Thyroid gland (tissue), 4 donors: Measurements from ENCODE around the gene ALDH5A1. TPM values are rescaled to one million over a fixed set of nuclear protein-coding genes. Genes with fewer than 3 reads are reported as not detected.

Experiments used
- DNase-seq, 2 donors: peaks; one replicate each; pipeline ENCODE4 v3.0.0-alpha.2; 2019
- H3K27ac ChIP-seq, 3 donors: fragments of 200-600 bp; sonication (generic); 1 replicate in 2 of 3; 2 replicates in 1 of 3; pipeline ENCODE4 v1.5.1; 2016 to 2019; ENCODE audit warnings: mild to moderate bottlenecking in 1 of 3, moderate library complexity in 1 of 3
- H3K27me3 ChIP-seq: fragments of 200-600 bp; sonication (generic); one replicate; pipeline ENCODE4 v1.5.1; 2019
- H3K36me3 ChIP-seq, 2 donors: fragments of 200-600 bp; sonication (generic); one replicate each; pipeline ENCODE4 v1.5.1; 2016 to 2019
- H3K4me1 ChIP-seq, 2 donors: fragments of 200-600 bp; sonication (generic); one replicate each; pipeline ENCODE4 v1.5.1; 2017 to 2019
- H3K4me3 ChIP-seq, 3 donors: fragments of 200-600 bp; sonication (generic); replicated peaks in 1 of 3; 1 replicate in 2 of 3; 2 replicates in 1 of 3; pipeline ENCODE4 v1.5.1; 2016; ENCODE audit warnings: mild to moderate bottlenecking in 1 of 3
- H3K9me3 ChIP-seq: fragments of 200-600 bp; sonication (generic); one replicate; pipeline ENCODE4 v1.5.1; 2017
- CTCF ChIP-seq, 6 experiments: fragments of 200-600 bp in 3 of 6; fragments of 450-650 bp in 3 of 6; sonication (generic) in 3 of 6; IDR thresholded peaks; one replicate each; pipeline ENCODE4 v1.5.1; 2016 to 2019; ENCODE audit warnings: antibody characterized with exemption in 6 of 6, mild to moderate bottlenecking in 2 of 6, inconsistent platforms in 1 of 6, moderate library complexity in 1 of 6
- POLR2A ChIP-seq, 2 donors: fragments of 450-650 bp; IDR thresholded peaks; one replicate each; pipeline ENCODE4 v1.6.1; 2017; ENCODE audit warnings: antibody characterized with exemption in 2 of 2, mild to moderate bottlenecking in 2 of 2, moderate library complexity in 1 of 2
- WGBS, 2 donors: methylation state at CpG; one replicate each; pipeline ENCODE4 v1.1.5; 2017; 5-methylcytosine and 5-hydroxymethylcytosine counted together
- intact Hi-C: fragments of 100-400 bp; cut with DNase I; formaldehyde crosslinking; loops from one replicate; pipeline ENCODE4 v1.15.1; 2023
- total RNA-seq, 4 donors: library from RNA; depleted of rRNA; stranded (reverse); fragments of >200 nt; gene quantifications; one replicate each; pipeline ENCODE4 v1.2.3, GENCODE V29; 2016

The ALDH5A1 gene
- total RNA-seq, 4 donors from 2014 or later = 10.7 to 20.4 (median 18.8) TPM

GRCh38 chr6:24543683-24544082 is 48.9 kb downstream of the ALDH5A1 start:
- Histone ChIP-seq H3K4me1 (no peaks in the 10 kb centered on the region), H3K27ac (no peak overlapping the region), H3K27me3 (no peaks in the 10 kb centered on the region), H3K4me3 (no peak overlapping the region), H3K9me3 (no peaks in the 10 kb centered on the region), H3K36me3 (no peaks in the 10 kb centered on the region)
- DNase-seq = no peak
- intact Hi-C loops = no loop called here
- TF ChIP-seq CTCF (IDR thresholded peaks at IDR 0.05) = no peak
- TF ChIP-seq POLR2A (IDR thresholded peaks at IDR 0.05) = no peak
- 73 to 82% methylated on average over 4 of the region's 4 CpGs for WGBS, 2 donors

- no peak overlapping the region for H3K4me3 ChIP-seq
- no peaks in the 10 kb centered on the region for H3K27me3 ChIP-seq
- no peak for DNase-seq
- intact Hi-C loops = no loop called here
- H3K36me3 ChIP-seq = no peaks in the 10 kb centered on the region
- H3K9me3 ChIP-seq = no peaks in the 10 kb centered on the region
- H3K27ac ChIP-seq = no peak overlapping the region
- H3K4me1 ChIP-seq = no peaks in the 10 kb centered on the region
- TF ChIP-seq POLR2A (IDR thresholded peaks at IDR 0.05) (no peak), CTCF (IDR thresholded peaks at IDR 0.05) (no peak)
- whole genome bisulfite sequencing, 2 donors = 97% methylated on average over 3 of the region's 3 CpGs
Measured at GRCh38 chr6:24545183-24545582, 50.4 kb downstream of the ALDH5A1 start.

- intact Hi-C loops = no loop called here
- TF ChIP-seq POLR2A (IDR thresholded peaks at IDR 0.05) (no peak), CTCF (IDR thresholded peaks at IDR 0.05) (no peak)
- no peak overlapping the region for H3K4me3 ChIP-seq
- H3K36me3 ChIP-seq = no peaks in the 10 kb centered on the region
- H3K4me1 ChIP-seq = no peaks in the 10 kb centered on the region
- DNase-seq = no peak
- H3K9me3 ChIP-seq = no peaks in the 10 kb centered on the region
- no peak overlapping the region for H3K27ac ChIP-seq
- no peaks in the 10 kb centered on the region for H3K27me3 ChIP-seq
- 88% methylated on average over 3 of the region's 3 CpGs for WGBS, 2 donors
Measured at GRCh38 chr6:24545691-24546090, 50.9 kb downstream of the ALDH5A1 start.

GRCh38 chr6:24546439-24546838 is 51.7 kb downstream of the ALDH5A1 start:
- Histone ChIP-seq H3K9me3 (no peaks in the 10 kb centered on the region), H3K27ac (no peak overlapping the region), H3K4me3 (no peak overlapping the region), H3K4me1 (no peaks in the 10 kb centered on the region), H3K27me3 (no peaks in the 10 kb centered on the region), H3K36me3 (no peaks in the 10 kb centered on the region)
- WGBS, 2 donors = 84 to 85% methylated on average over 7 of the region's 7 CpGs
- TF ChIP-seq POLR2A (IDR thresholded peaks at IDR 0.05) (no peak), CTCF (IDR thresholded peaks at IDR 0.05) (no peak)
- intact Hi-C loops = no loop called here
- no peak for DNase-seq

- 23 to 29% methylated on average over 12 of the region's 12 CpGs for WGBS, 2 donors
- no peak for TF ChIP-seq CTCF (IDR thresholded peaks at IDR 0.05)
- Histone ChIP-seq H3K27me3 (no peaks in the 10 kb centered on the region), H3K9me3 (no peaks in the 10 kb centered on the region), H3K4me1 (no peaks in the 10 kb centered on the region), H3K36me3 (no peaks in the 10 kb centered on the region), H3K27ac (no peak overlapping the region), H3K4me3 (no peak overlapping the region)
- intact Hi-C loops = no loop called here
- DNase-seq = no peak
Measured at GRCh38 chr6:24547243-24547642, 52.5 kb downstream of the ALDH5A1 start.
